Progenitor cell of endocrine pancreas (in vitro differentiated cells): ENCODE measurements around the gene DSE. TPM values are rescaled to one million over a fixed set of nuclear protein-coding genes. Genes with fewer than 3 reads are reported as not detected.

Experiments used
- DNase-seq: peaks from one replicate; pipeline ENCODE4 v3.0.0; 2021; ENCODE audit warnings: low spot score; ENCODE audit not compliant: unreplicated experiment
- H3K27ac Mint-ChIP-seq: 2 replicates; pipeline ENCODE4 v1.8.0; 2021; ENCODE audit warnings: mild to moderate bottlenecking, moderate library complexity, mixed read lengths
- H3K27me3 Mint-ChIP-seq: 2 replicates; pipeline ENCODE4 v1.8.0; 2021; ENCODE audit warnings: mixed read lengths
- H3K36me3 Mint-ChIP-seq: 2 replicates; pipeline ENCODE4 v1.8.0; 2022; ENCODE audit warnings: mixed read lengths; ENCODE audit not compliant: insufficient read depth
- H3K4me1 Mint-ChIP-seq: 2 replicates; pipeline ENCODE4 v1.8.0; 2021; ENCODE audit warnings: low read depth, mixed read lengths
- H3K4me3 Mint-ChIP-seq: 2 replicates; pipeline ENCODE4 v1.8.0; 2021; ENCODE audit warnings: low read depth, mild to moderate bottlenecking, moderate library complexity, mixed read lengths
- H3K9me3 Mint-ChIP-seq: 2 replicates; pipeline ENCODE4 v1.8.0; 2021; ENCODE audit warnings: low read depth, mixed read lengths
- total RNA-seq: library from RNA; stranded (reverse); gene quantifications from 2 replicates; pipeline ENCODE4 v1.2.1, GENCODE V29; 2021
- TF ChIP-seq, protein P1 (sequence below): fragments of 200-600 bp; sonication (generic); IDR thresholded peaks from one replicate; pipeline ENCODE4 v1.5.0; 2021; ENCODE audit warnings: antibody characterized with exemption, mild to moderate bottlenecking; ENCODE audit not compliant: unreplicated experiment

Gene DSE
- total RNA-seq, 1 donor from 2014 or later, result 20.4 TPM

DNA sequence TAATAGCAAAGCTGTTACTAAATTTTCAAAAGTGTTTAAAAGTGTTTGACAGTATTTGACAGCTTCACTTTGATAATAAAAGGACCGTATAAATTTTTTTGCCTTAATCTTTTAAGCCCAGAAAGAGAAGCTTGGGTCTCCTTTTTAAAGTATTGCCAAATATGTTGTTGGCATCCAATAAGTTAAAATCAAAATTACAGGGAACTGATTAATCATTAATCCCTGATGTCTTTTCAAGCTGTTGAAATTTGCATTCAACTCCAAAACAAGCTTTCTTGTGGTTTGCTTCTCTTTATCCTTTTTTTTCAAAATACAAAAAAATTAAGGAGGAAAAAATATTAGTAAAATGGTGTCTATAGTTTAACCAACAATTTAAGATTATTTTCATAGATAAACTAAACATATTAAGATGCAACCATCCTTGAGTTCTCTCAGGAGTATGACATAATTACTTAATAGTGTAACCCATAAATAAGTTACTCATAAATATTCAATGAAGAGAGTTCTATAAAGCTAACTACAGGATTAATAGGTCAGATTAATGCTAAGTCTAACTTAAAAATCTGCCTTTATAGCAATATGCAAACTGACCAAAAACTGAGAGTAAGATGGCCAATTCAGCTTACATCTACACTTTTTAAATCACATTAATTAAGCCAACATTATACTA is 63.4 kb downstream of the DSE start:
- no peak overlapping the region for H3K4me3 Mint-ChIP-seq
- TF ChIP-seq, protein P1, sequence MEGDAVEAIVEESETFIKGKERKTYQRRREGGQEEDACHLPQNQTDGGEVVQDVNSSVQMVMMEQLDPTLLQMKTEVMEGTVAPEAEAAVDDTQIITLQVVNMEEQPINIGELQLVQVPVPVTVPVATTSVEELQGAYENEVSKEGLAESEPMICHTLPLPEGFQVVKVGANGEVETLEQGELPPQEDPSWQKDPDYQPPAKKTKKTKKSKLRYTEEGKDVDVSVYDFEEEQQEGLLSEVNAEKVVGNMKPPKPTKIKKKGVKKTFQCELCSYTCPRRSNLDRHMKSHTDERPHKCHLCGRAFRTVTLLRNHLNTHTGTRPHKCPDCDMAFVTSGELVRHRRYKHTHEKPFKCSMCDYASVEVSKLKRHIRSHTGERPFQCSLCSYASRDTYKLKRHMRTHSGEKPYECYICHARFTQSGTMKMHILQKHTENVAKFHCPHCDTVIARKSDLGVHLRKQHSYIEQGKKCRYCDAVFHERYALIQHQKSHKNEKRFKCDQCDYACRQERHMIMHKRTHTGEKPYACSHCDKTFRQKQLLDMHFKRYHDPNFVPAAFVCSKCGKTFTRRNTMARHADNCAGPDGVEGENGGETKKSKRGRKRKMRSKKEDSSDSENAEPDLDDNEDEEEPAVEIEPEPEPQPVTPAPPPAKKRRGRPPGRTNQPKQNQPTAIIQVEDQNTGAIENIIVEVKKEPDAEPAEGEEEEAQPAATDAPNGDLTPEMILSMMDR, result no peak
- DNase-seq, result no peak
- H3K27ac Mint-ChIP-seq, result no peak overlapping the region
- no peaks in the 10 kb centered on the region for H3K9me3 Mint-ChIP-seq
- H3K36me3 Mint-ChIP-seq, result peaks cover 5% of the 10 kb centered on the region
- H3K4me1 Mint-ChIP-seq, result no peaks in the 10 kb centered on the region
- no peaks in the 10 kb centered on the region for H3K27me3 Mint-ChIP-seq

DNA sequence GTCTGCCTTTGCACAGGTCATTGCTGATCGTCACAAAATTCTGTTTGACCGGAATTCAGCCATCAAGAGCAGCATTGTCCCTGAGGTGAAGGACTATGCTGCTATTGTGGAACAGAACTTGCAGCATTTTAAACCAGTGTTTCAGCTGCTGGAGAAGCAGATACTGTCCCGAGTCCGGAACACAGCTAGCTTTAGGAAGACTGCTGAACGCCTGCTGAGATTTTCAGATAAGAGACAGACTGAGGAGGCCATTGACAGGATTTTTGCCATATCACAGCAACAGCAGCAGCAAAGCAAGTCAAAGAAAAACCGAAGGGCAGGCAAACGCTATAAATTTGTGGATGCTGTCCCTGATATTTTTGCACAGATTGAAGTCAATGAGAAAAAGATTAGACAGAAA is 65.8 kb downstream of the DSE start:
- H3K27ac Mint-ChIP-seq, result no peak overlapping the region
- DNase-seq, result no peak
- TF ChIP-seq, protein P1, result no peak
- no peaks in the 10 kb centered on the region for H3K36me3 Mint-ChIP-seq
- H3K9me3 Mint-ChIP-seq, result no peaks in the 10 kb centered on the region
- H3K4me1 Mint-ChIP-seq, result no peaks in the 10 kb centered on the region
- no peak overlapping the region for H3K4me3 Mint-ChIP-seq
- H3K27me3 Mint-ChIP-seq, result no peaks in the 10 kb centered on the region

DNA sequence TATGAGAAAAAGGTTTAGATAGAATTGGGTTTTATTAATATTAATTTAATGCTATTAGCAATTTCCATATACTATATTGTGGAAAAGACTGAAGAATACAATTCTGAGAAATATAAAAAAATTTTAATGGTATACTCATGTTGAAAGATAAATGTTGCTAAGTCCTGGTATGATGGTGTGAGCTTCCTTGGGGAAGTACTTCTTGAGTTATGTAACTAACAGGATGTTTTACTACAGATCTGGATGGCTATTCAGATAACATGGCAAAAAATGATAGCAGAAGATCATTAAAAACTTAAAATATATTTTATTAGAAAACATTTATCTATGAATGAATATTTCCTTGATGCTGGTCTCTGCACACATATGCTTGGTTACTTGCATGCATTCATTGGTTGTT is 66.9 kb downstream of the DSE start:
- no peaks in the 10 kb centered on the region for H3K9me3 Mint-ChIP-seq
- no peak for DNase-seq
- no peaks in the 10 kb centered on the region for H3K36me3 Mint-ChIP-seq
- H3K27ac Mint-ChIP-seq, result no peak overlapping the region
- H3K4me1 Mint-ChIP-seq, result no peaks in the 10 kb centered on the region
- TF ChIP-seq, protein P1, result no peak
- H3K27me3 Mint-ChIP-seq, result no peaks in the 10 kb centered on the region
- no peak overlapping the region for H3K4me3 Mint-ChIP-seq

DNA sequence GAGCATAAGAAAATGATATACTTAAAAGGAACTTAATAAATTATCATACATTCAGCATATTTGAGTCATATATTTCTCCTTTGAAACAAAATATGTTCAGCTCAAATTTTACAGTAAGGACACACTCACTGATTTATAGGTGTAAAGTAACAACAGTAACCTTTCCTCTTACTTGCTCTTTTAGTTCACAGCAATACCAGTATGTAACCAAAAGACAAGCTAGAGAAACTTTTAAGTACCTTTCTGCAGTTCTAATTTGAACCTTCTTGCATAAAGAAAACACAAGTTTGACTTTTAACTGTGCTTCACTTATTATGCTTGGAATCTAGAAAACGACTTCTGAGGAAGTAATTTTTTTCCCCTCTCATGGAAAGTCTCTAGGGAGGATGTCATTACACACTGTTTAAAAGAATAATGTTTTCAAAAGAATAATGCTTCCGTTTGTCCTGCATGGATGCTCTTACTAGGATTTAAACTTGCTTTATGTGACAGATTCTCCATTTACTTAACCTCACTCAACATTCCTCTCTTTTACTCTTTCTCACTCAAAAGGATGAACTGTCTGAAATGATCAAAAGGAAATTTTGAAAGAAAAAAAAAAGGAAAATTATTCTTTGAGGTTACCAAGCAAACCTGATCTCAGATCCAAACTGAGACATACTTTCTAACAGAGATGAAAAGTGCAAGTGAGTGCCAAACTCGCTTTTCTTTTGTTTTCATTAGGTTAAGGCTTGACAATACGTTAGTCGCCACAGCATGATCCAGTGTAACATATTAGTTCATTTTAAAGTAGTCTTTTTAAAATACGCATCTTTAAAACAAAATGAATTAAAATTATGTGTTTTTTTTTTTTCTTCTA is 68.1 kb downstream of the DSE start:
- H3K27me3 Mint-ChIP-seq, result no peaks in the 10 kb centered on the region
- DNase-seq, result no peak
- H3K4me1 Mint-ChIP-seq, result no peaks in the 10 kb centered on the region
- no peaks in the 10 kb centered on the region for H3K36me3 Mint-ChIP-seq
- H3K4me3 Mint-ChIP-seq, result no peak overlapping the region
- H3K27ac Mint-ChIP-seq, result no peak overlapping the region
- TF ChIP-seq, protein P1, result no peak
- H3K9me3 Mint-ChIP-seq, result no peaks in the 10 kb centered on the region

DNA sequence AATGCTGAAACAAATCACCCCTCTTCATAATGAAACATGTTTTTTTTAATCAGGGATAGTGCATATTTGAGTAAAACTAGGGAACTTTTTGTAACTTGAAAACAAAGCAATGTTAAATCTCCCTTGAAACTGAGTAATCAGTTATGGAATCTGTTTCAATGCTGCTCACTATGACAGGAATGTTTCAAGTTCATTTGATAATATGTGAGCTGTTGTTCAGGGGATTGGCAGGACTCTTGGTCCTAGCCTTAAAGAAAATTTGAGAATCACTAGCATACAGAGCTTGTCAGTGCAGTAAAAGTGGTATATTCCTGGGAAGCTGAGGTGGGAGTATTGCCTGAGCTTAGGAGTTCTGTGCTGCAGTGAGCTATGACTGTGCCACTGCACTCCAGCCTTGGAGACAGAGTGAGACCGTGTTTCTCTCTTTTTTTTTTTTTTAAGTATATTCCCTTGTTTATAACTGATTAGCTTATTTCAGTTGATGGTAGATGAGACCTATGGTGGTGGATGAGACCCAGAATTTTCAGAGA is 68.8 kb downstream of the DSE start:
- TF ChIP-seq, protein P1, result no peak
- no peak overlapping the region for H3K4me3 Mint-ChIP-seq

More for the DNA sequence above, 68.8 kb downstream of the DSE start:
- no peaks in the 10 kb centered on the region for H3K27me3 Mint-ChIP-seq
- H3K9me3 Mint-ChIP-seq, result no peaks in the 10 kb centered on the region
- no peak for DNase-seq
- H3K36me3 Mint-ChIP-seq, result no peaks in the 10 kb centered on the region
- no peak overlapping the region for H3K27ac Mint-ChIP-seq
- H3K4me1 Mint-ChIP-seq, result no peaks in the 10 kb centered on the region
